ENCODE data around the gene SH2D3A. TPM values are rescaled to one million over a fixed set of nuclear protein-coding genes. Genes with fewer than 3 reads are reported as not detected.
A peak's percentile ranks its signal among the peaks of the same experiment; 100 is the strongest.

Gene SH2D3A
- total RNA-seq, 2 experiments from 2014 or later = 31.5 to 35.2 TPM

GRCh38 chr19:6730153-6730804 lies 37.0 kb downstream of the SH2D3A start:
- Mint-ChIP-seq H3K4me1 (peaks cover 5% of the 10 kb centered on the region), H3K27me3 (no peaks in the 10 kb centered on the region), H3K27ac (no peak overlapping the region), H3K9me3 (no peaks in the 10 kb centered on the region), H3K4me3 (no peak overlapping the region), H3K36me3 (ENCODE audit: low read depth) (peaks cover 10% of the 10 kb centered on the region)
- ChIA-PET POLR2A (no interaction called here), CTCF (interaction anchor here (1.0 kb wide), 1 partner anchor 134 kb away, joined by 4 read pairs; no protein-coding TSS in a partner anchor)
- DNase-seq = peak; percentile 49

GRCh38 chr19:6729573-6730152 lies 37.6 kb downstream of the SH2D3A start:
- H3K27me3 Mint-ChIP-seq = no peaks in the 10 kb centered on the region
- H3K27ac Mint-ChIP-seq = no peak overlapping the region
- POLR2A ChIA-PET = no interaction called here

GRCh38 chr19:6728346-6728745 lies 38.9 kb downstream of the SH2D3A start:
- ChIA-PET POLR2A (no interaction called here), CTCF (interaction anchor here (0.7 to 1.5 kb wide), 3 partner anchors 10 to 135 kb away, joined by 3 read pairs; no protein-coding TSS in a partner anchor)
- Mint-ChIP-seq H3K27ac (no peak overlapping the region), H3K9me3 (no peaks in the 10 kb centered on the region), H3K4me3 (no peak overlapping the region), H3K4me1 (peaks cover 18% of the 10 kb centered on the region), H3K36me3 (ENCODE audit: low read depth) (peaks cover 10% of the 10 kb centered on the region), H3K27me3 (peaks cover 1% of the 10 kb centered on the region)
- DNase-seq = no peak

More at GRCh38 chr19:6729573-6730152, 37.6 kb downstream of the SH2D3A start:
- CTCF ChIA-PET = interaction anchor here (0.6 kb wide), 1 partner anchor 133 kb away, joined by 3 read pairs; no protein-coding TSS in a partner anchor
- DNase-seq = no peak
- no peaks in the 10 kb centered on the region for H3K9me3 Mint-ChIP-seq
- no peak overlapping the region for H3K4me3 Mint-ChIP-seq
- peaks cover 10% of the 10 kb centered on the region for H3K36me3 Mint-ChIP-seq (ENCODE audit: low read depth)
- H3K4me1 Mint-ChIP-seq = peaks cover 11% of the 10 kb centered on the region

- no peak for DNase-seq
- POLR2A ChIA-PET = no interaction called here
These were observed 41.6 kb downstream of the SH2D3A start for GRCh38 chr19:6725513-6726231.

GRCh38 chr19:6724631-6725492 lies 42.4 kb downstream of the SH2D3A start:
- ChIA-PET CTCF (interaction anchor here (0.8 to 0.9 kb wide), 2 partner anchors 20 to 44 kb away, joined by 3 to 4 read pairs; no protein-coding TSS in a partner anchor), POLR2A (no interaction called here)
- Mint-ChIP-seq H3K9me3 (no peaks in the 10 kb centered on the region), H3K36me3 (ENCODE audit: low read depth) (peaks cover 1% of the 10 kb centered on the region), H3K4me3 (no peak overlapping the region), H3K4me1 (peaks cover 30% of the 10 kb centered on the region), H3K27me3 (peaks cover 1% of the 10 kb centered on the region), H3K27ac (no peak overlapping the region)
- no peak for DNase-seq

More at GRCh38 chr19:6725513-6726231, 41.6 kb downstream of the SH2D3A start:
- peaks cover 3% of the 10 kb centered on the region for H3K36me3 Mint-ChIP-seq (ENCODE audit: low read depth)
- H3K27ac Mint-ChIP-seq = no peak overlapping the region
- H3K27me3 Mint-ChIP-seq = peaks cover 1% of the 10 kb centered on the region
- CTCF ChIA-PET = interaction anchor here (0.9 to 2.1 kb wide), 2 partner anchors 13 to 44 kb away, joined by 3 to 5 read pairs; partner anchors contain the start of gene TRIP10
- no peak overlapping the region for H3K4me3 Mint-ChIP-seq
- H3K4me1 Mint-ChIP-seq = peaks cover 27% of the 10 kb centered on the region
- no peaks in the 10 kb centered on the region for H3K9me3 Mint-ChIP-seq

- H3K4me1 Mint-ChIP-seq = peaks cover 35% of the 10 kb centered on the region
- POLR2A ChIA-PET = no interaction called here
- H3K36me3 Mint-ChIP-seq (ENCODE audit: low read depth) = no peaks in the 10 kb centered on the region
- no peak for DNase-seq
- H3K4me3 Mint-ChIP-seq = no peak overlapping the region
- no peaks in the 10 kb centered on the region for H3K9me3 Mint-ChIP-seq
- no peak overlapping the region for H3K27ac Mint-ChIP-seq
- CTCF ChIA-PET = interaction anchor here (0.7 to 0.8 kb wide), 2 partner anchors 14 to 19 kb away, joined by 3 to 4 read pairs; no protein-coding TSS in a partner anchor
- H3K27me3 Mint-ChIP-seq = peaks cover 1% of the 10 kb centered on the region
These were observed 43.5 kb downstream of the SH2D3A start for GRCh38 chr19:6723738-6724137.

- Mint-ChIP-seq H3K4me3 (no peak overlapping the region), H3K9me3 (no peaks in the 10 kb centered on the region), H3K27ac (no peak overlapping the region), H3K36me3 (ENCODE audit: low read depth) (no peaks in the 10 kb centered on the region), H3K27me3 (peaks cover 1% of the 10 kb centered on the region), H3K4me1 (peaks cover 35% of the 10 kb centered on the region)
- no peak for DNase-seq
- POLR2A ChIA-PET = no interaction called here
- CTCF ChIA-PET = interaction anchor here (0.7 to 1.3 kb wide), 2 partner anchors 15 to 141 kb away, joined by 3 to 4 read pairs; no protein-coding TSS in a partner anchor
These were observed 44.1 kb downstream of the SH2D3A start for GRCh38 chr19:6723108-6723618.

- peaks cover 4% of the 10 kb centered on the region for H3K9me3 Mint-ChIP-seq
- no peak overlapping the region for H3K27ac Mint-ChIP-seq
- peaks cover 43% of the 10 kb centered on the region for H3K4me1 Mint-ChIP-seq
- no peaks in the 10 kb centered on the region for H3K36me3 Mint-ChIP-seq (ENCODE audit: low read depth)
- CTCF ChIA-PET = interaction anchor here (1.0 to 1.6 kb wide), 4 partner anchors 15 to 142 kb away, joined by 3 to 4 read pairs (median 3); no protein-coding TSS in a partner anchor
- peaks cover 2% of the 10 kb centered on the region for H3K27me3 Mint-ChIP-seq
- POLR2A ChIA-PET = interaction anchor here (0.6 kb wide), 1 partner anchor 169 kb away, joined by 5 read pairs; no protein-coding TSS in a partner anchor
- H3K4me3 Mint-ChIP-seq = no peak overlapping the region
- DNase-seq = no peak
These were observed 45.5 kb downstream of the SH2D3A start for GRCh38 chr19:6721773-6722172.

GRCh38 chr19:6721138-6721474 lies 46.1 kb downstream of the SH2D3A start:
- no peaks in the 10 kb centered on the region for H3K36me3 Mint-ChIP-seq (ENCODE audit: low read depth)
- CTCF ChIA-PET = interaction anchor here (1.0 to 1.6 kb wide), 4 partner anchors 15 to 40 kb away, joined by 3 read pairs; no protein-coding TSS in a partner anchor
- H3K9me3 Mint-ChIP-seq = peaks cover 4% of the 10 kb centered on the region
- H3K27me3 Mint-ChIP-seq = peaks cover 7% of the 10 kb centered on the region
- H3K4me1 Mint-ChIP-seq = peaks cover 44% of the 10 kb centered on the region
- no peak overlapping the region for H3K27ac Mint-ChIP-seq
- no peak overlapping the region for H3K4me3 Mint-ChIP-seq
- DNase-seq = no peak
- POLR2A ChIA-PET = interaction anchor here (0.6 kb wide), 1 partner anchor 170 kb away, joined by 5 read pairs; no protein-coding TSS in a partner anchor

GRCh38 chr19:6720369-6721137 lies 46.7 kb downstream of the SH2D3A start, which contains the start of gene C3:
C3 (minus strand) TSS chr19:6720650; CDS start chr19:6720589, 61 bp downstream.
- DNase-seq = no peak
- no peaks in the 10 kb centered on the region for H3K36me3 Mint-ChIP-seq (ENCODE audit: low read depth)
- H3K27me3 Mint-ChIP-seq = peaks cover 7% of the 10 kb centered on the region
- CTCF ChIA-PET = interaction anchor here (0.6 to 1.6 kb wide), 5 partner anchors 16 to 1030 kb away, joined by 3 read pairs; no protein-coding TSS in a partner anchor
- H3K27ac Mint-ChIP-seq = peak within 1 kb of the TSS; percentile 37
- H3K4me1 Mint-ChIP-seq = peaks cover 42% of the 10 kb centered on the region
- H3K4me3 Mint-ChIP-seq = no peak within 1 kb of the TSS
- peaks cover 4% of the 10 kb centered on the region for H3K9me3 Mint-ChIP-seq
- POLR2A ChIA-PET = no interaction called here

- H3K27ac Mint-ChIP-seq = peak overlapping the region; percentile 37
- ChIA-PET CTCF (interaction anchor here (0.6 to 1.1 kb wide), 2 partner anchors 19 to 1029 kb away, joined by 3 read pairs; no protein-coding TSS in a partner anchor), POLR2A (no interaction called here)
- peaks cover 7% of the 10 kb centered on the region for H3K27me3 Mint-ChIP-seq
- peaks cover 37% of the 10 kb centered on the region for H3K4me1 Mint-ChIP-seq
- no peak for DNase-seq
- H3K4me3 Mint-ChIP-seq = no peak overlapping the region
- no peaks in the 10 kb centered on the region for H3K36me3 Mint-ChIP-seq (ENCODE audit: low read depth)
- peaks cover 4% of the 10 kb centered on the region for H3K9me3 Mint-ChIP-seq
These were observed 47.3 kb downstream of the SH2D3A start for GRCh38 chr19:6719992-6720368.
